NB4 (cell line): ENCODE data around the gene THBS3.
"Not testable (repeated sequence)": the region's sequence is repeated elsewhere in the genome, so short reads cannot be mapped to it uniquely, and the experiment has no call there.

Experiments
- CTCF ChIP-seq: IDR thresholded peaks from one replicate; pipeline ENCODE4 v1.5.1; 2012; ENCODE audit warnings: low read depth, low read length
- MAX ChIP-seq: IDR thresholded peaks from 2 replicates; pipeline ENCODE4 v1.6.1; 2011; ENCODE audit warnings: low read depth, low read length
- MYC ChIP-seq: IDR thresholded peaks from 2 replicates; pipeline ENCODE4 v1.6.1; 2011; ENCODE audit warnings: low read depth, low read length
- POLR2A ChIP-seq: IDR thresholded peaks from 2 replicates; pipeline ENCODE4 v1.6.1; 2011; ENCODE audit warnings: mild to moderate bottlenecking; ENCODE audit not compliant: insufficient read length; ENCODE audit errors: extremely low read depth

GRCh38 chr1:155235375-155235774 is 27.7 kb upstream of the THBS3 start:
- not testable (repeated sequence) for TF ChIP-seq CTCF, POLR2A, MAX, MYC
